ACHN (cell line): ENCODE measurements around the gene PYCARD.
"Not testable (repeated sequence)": the region's sequence is repeated elsewhere in the genome, so short reads cannot be mapped to it uniquely, and the experiment has no call there.

Experiments used
- DNase-seq: peaks from one replicate; pipeline ENCODE4 v3.0.0-alpha.2; 2015
- in situ Hi-C: cut with HindIII; loops from 2 replicates; pipeline ENCODE4 v1.10.0; 2017; ENCODE audit warnings: low sequenced_read_pairs, low pct_ligation_motif_present, low pct_unique_long_range_greater_than_20kb

The PYCARD gene

DNA sequence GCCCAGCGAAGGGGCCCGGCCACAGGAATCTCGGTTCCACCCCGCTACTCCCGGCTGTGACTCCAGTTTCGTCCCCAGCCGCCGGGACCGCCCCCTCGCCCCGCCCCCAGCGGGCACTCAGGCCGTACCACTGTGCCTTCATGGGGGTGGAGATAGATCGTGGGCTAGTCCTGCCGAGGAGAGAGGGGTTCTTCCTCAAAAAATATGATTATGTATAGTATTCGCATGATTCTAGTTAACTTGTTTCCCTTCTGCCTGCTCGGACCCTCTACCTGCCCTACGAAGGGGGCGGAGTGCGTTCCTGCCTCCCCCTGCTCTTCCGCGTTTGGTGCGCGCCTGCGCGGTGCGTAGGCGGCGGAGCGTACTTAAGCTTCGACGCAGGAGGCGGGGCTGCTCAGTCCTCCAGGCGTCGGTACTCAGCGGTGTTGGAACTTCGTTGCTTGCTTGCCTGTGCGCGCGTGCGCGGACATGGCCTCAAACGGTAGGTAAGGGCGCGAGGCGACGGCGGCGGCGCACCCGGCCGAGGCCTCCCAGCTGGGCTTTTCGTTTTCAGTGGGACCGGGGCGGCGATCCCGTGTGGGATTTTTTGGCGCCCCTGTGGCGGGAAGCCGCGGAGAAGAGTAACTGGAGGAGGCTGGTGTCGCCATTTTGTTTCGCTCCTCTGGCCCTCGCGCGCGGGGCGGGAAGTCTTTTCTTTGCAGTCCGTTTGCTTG, 22.7 kb downstream of the PYCARD start, which contains the start of gene FUS:
Gene FUS, plus strand, starts transcription at position 393 of the 713 bp plus-strand sequence. Its CDS starts 76 bp downstream, at position 469.
- DNase-seq, result peak; percentile 93
- in situ Hi-C loops, result no loop called here

GRCh38 chr16:31179219-31179746, 23.3 kb downstream of the PYCARD start:
- DNase-seq, result no peak
- in situ Hi-C loops, result no loop called here

DNA sequence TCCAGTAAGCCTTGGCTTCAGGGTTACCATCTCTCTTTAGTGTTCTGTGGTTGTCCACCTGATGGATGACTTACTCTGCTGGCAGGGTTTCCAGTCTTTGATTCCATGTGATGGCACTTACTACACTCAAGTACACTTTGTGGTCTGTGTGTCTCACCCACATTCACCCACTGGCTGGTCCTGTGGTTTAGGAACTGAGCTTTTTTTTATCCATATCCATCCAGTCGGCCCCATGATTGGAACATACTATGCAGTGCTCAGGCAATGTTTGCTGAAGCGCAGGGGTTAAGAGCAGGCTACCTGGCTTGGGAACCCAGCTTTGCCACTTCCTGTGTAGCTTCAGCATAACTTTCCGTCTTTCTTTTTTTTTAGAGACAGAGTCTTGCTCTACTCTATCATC, 25.4 kb downstream of the PYCARD start:
- DNase-seq, result peak; percentile 100
- in situ Hi-C loops, result no loop called here

DNA sequence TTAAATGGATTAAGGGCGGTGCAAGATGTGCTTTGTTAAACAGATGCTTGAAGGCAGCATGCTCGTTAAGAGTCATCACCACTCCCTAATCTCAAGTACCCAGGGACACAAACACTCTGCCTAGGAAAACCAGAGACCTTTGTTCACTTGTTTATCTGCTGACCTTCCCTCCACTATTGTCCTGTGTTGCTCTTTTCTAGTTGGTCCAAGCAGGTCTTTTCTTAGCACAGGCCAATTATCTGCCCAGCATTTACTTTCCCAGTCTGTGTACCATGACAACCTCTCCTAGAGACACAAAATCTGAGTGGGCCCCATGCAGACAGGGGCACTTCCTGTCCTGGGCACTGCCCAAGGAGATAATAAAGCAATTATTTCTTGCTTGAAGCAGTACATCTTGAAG, 32.5 kb downstream of the PYCARD start:
- DNase-seq, in situ Hi-C loops: not testable (repeated sequence)

- in situ Hi-C loops, result no loop called here
- no peak for DNase-seq
These were observed 33.7 kb downstream of the PYCARD start for GRCh38 chr16:31168848-31169247.

DNA sequence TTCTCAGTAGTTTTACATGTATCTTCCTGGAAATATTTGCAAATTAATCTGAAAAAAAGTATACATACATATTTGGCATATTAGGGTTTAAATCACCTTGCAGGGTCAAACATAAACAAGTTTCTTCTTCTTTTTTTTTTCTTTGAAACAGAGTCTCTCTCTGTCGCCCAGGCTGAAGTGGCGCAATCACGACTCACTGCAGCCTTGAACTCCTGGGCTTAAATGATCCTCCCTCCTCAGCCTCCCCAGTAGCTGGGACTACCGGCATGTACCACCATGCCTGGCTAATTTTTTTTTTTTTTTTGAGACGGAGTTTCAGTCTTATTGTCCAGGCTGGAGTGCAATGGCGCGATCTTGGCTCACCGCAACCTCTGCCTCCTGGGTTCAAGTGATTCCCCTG, 35.2 kb downstream of the PYCARD start:
- in situ Hi-C loops, result no loop called here
- DNase-seq, result no peak

DNA sequence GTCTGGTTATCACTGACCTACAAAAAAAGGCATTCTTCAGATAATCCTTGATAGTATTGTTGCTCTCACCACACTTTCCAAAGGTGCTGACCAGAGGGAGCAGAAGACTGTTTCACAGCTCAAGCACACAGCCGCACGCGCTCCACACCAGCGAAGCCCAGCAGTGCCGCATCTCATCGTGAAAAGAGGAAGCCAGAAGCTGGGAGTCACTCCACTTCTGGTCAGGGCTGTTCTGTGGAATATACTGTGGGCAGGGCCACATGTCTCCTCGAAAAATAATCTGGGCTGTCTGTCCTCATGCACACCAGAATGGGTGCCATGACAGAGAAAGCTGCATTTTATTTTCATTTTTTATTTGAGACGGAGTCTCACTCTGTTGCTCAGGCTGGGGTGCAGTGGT, 45.4 kb downstream of the PYCARD start:
- in situ Hi-C loops, result no loop called here
- no peak for DNase-seq
